WTC11 (cell line): Measurements from ENCODE around the gene FHIT. TPM values are rescaled to one million over a fixed set of nuclear protein-coding genes. Genes with fewer than 3 reads are reported as not detected.

ENCODE experiments used
- ATAC-seq: fragments of 200-7000 bp; cut with Tn5 transposase; 2 replicates; pipeline ENCODE4 v1.10.0; 2021; ENCODE audit warnings: mild to moderate bottlenecking, moderate library complexity
- CTCF ChIA-PET: fragments of 300-600 bp; sonication (Branson Sonifier 250); formaldehyde crosslinking; loops from one replicate; lab custom pipeline; 2021; ENCODE audit warnings: antibody characterized with exemption; lab: Charles Lee
- POLR2A ChIA-PET: fragments of 350-600 bp; sonication (Branson Sonifier 250); formaldehyde crosslinking; loops from one replicate; lab custom pipeline; 2021; ENCODE audit warnings: antibody characterized with exemption; lab: Charles Lee
- DNase-seq: peaks from one replicate; pipeline ENCODE4 v3.0.0; 2021; ENCODE audit warnings: low spot score
- H3K27ac Mint-ChIP-seq: 2 replicates; pipeline ENCODE4 v1.8.0; 2021; ENCODE audit warnings: mixed read lengths
- H3K27me3 Mint-ChIP-seq: 2 replicates; pipeline ENCODE4 v1.8.0; 2021; ENCODE audit warnings: low read depth, mild to moderate bottlenecking, moderate library complexity, mixed read lengths
- H3K36me3 Mint-ChIP-seq: 2 replicates; pipeline ENCODE4 v1.8.0; 2021; ENCODE audit warnings: mixed read lengths
- H3K4me1 Mint-ChIP-seq: 2 replicates; pipeline ENCODE4 v1.8.0; 2022; ENCODE audit warnings: mixed read lengths
- H3K4me3 Mint-ChIP-seq: 2 replicates; pipeline ENCODE4 v1.8.0; 2021; ENCODE audit warnings: mild to moderate bottlenecking, moderate library complexity, mixed read lengths
- H3K9me3 Mint-ChIP-seq: 2 replicates; pipeline ENCODE4 v1.8.0; 2021; ENCODE audit warnings: mixed read lengths
- CREB1 ChIP-seq: sonication (generic); formaldehyde crosslinking; IDR thresholded peaks from 2 replicates; pipeline ENCODE4 v1.8.0; 2023; ENCODE audit warnings: mild to moderate bottlenecking, missing genetic modification reagents
- ELF4 ChIP-seq: sonication (generic); formaldehyde crosslinking; IDR thresholded peaks from 2 replicates; pipeline ENCODE4 v1.8.1; 2022; ENCODE audit warnings: low read depth, mild to moderate bottlenecking, moderate library complexity, missing genetic modification reagents
- ESRRA ChIP-seq: sonication (generic); formaldehyde crosslinking; IDR thresholded peaks from 2 replicates; pipeline ENCODE4 v1.8.1; 2022; ENCODE audit warnings: mild to moderate bottlenecking, missing genetic modification reagents, borderline replicate concordance
- GRHL2 ChIP-seq: fragments of 250-450 bp; sonication (Bioruptor Pico); IDR thresholded peaks from 2 replicates; pipeline ENCODE4 v1.8.0; 2022; ENCODE audit warnings: mild to moderate bottlenecking, moderate library complexity; ENCODE audit not compliant: insufficient replicate concordance, severe bottlenecking
- GTF2I ChIP-seq: fragments of 250-450 bp; sonication (Bioruptor Pico); conservative IDR thresholded peaks from 2 replicates; pipeline ENCODE4 v1.4.0; 2021; ENCODE audit warnings: mild to moderate bottlenecking
- HMGA2 ChIP-seq: fragments of 250-450 bp; sonication (Bioruptor Pico); IDR thresholded peaks from 2 replicates; pipeline ENCODE4 v1.4.0; 2021; ENCODE audit warnings: mild to moderate bottlenecking, moderate library complexity
- NFE2L1 ChIP-seq: sonication (generic); formaldehyde crosslinking; IDR thresholded peaks from 2 replicates; pipeline ENCODE4 v1.8.1; 2023; ENCODE audit warnings: missing genetic modification reagents
- NR1H2 ChIP-seq: sonication (generic); formaldehyde crosslinking; IDR thresholded peaks from 2 replicates; pipeline ENCODE4 v1.9.0; 2021; ENCODE audit warnings: mild to moderate bottlenecking, moderate library complexity, missing genetic modification reagents
- RELA ChIP-seq: sonication (generic); formaldehyde crosslinking; IDR thresholded peaks from 2 replicates; pipeline ENCODE4 v1.8.1; 2022; ENCODE audit warnings: missing genetic modification reagents, mild to moderate bottlenecking, borderline replicate concordance
- SMAD3 ChIP-seq: sonication (generic); formaldehyde crosslinking; IDR thresholded peaks from 2 replicates; pipeline ENCODE4 v1.8.0; 2022; ENCODE audit warnings: missing genetic modification reagents, mild to moderate bottlenecking, borderline replicate concordance
- SP1 ChIP-seq: sonication (generic); formaldehyde crosslinking; conservative IDR thresholded peaks from 2 replicates; pipeline ENCODE4 v1.8.1; 2022; ENCODE audit warnings: missing genetic modification reagents
- ZBTB21 ChIP-seq: sonication (generic); formaldehyde crosslinking; IDR thresholded peaks from 2 replicates; pipeline ENCODE4 v1.8.1; 2023; ENCODE audit warnings: mild to moderate bottlenecking, missing genetic modification reagents, borderline replicate concordance
- ZNF138 ChIP-seq: sonication (generic); formaldehyde crosslinking; conservative IDR thresholded peaks from 2 replicates; pipeline ENCODE4 v1.8.1; 2022; ENCODE audit warnings: mild to moderate bottlenecking, moderate library complexity, missing genetic modification reagents
- ZNF423 ChIP-seq: fragments of 250-450 bp; sonication (Bioruptor Pico); IDR thresholded peaks from 2 replicates; pipeline ENCODE4 v2.1.2; 2022; ENCODE audit warnings: mild to moderate bottlenecking, moderate library complexity
- total RNA-seq: library from RNA; stranded (reverse); gene quantifications from 3 replicates; pipeline ENCODE4 v1.2.3, GENCODE V29; 2021
- TF ChIP-seq, protein P1 (sequence below): fragments of 200-600 bp; IDR thresholded peaks from 2 replicates; pipeline ENCODE4 v1.8.0; 2022; ENCODE audit warnings: antibody characterized with exemption
- TF ChIP-seq, protein P2 (sequence below): sonication (generic); formaldehyde crosslinking; IDR thresholded peaks from 2 replicates; pipeline ENCODE4 v1.8.0; 2022; ENCODE audit warnings: mild to moderate bottlenecking, missing genetic modification reagents
- TF ChIP-seq, protein P3 (sequence below): sonication (generic); formaldehyde crosslinking; conservative IDR thresholded peaks from 2 replicates; pipeline ENCODE4 v1.8.1; 2023; ENCODE audit warnings: mild to moderate bottlenecking, low read depth, missing genetic modification reagents, moderate library complexity
- TF ChIP-seq, protein P4 (sequence below): fragments of 250-450 bp; sonication (Bioruptor Pico); conservative IDR thresholded peaks from 2 replicates; pipeline ENCODE4 v1.9.0; 2021; ENCODE audit warnings: mild to moderate bottlenecking
- TF ChIP-seq, protein P5 (sequence below): sonication (generic); formaldehyde crosslinking; IDR thresholded peaks from 2 replicates; pipeline ENCODE4 v1.8.1; 2023; ENCODE audit warnings: mild to moderate bottlenecking, moderate library complexity, missing genetic modification reagents

FHIT gene
- total RNA-seq, 1 experiment from 2014 or later, result 2.6 TPM

DNA sequence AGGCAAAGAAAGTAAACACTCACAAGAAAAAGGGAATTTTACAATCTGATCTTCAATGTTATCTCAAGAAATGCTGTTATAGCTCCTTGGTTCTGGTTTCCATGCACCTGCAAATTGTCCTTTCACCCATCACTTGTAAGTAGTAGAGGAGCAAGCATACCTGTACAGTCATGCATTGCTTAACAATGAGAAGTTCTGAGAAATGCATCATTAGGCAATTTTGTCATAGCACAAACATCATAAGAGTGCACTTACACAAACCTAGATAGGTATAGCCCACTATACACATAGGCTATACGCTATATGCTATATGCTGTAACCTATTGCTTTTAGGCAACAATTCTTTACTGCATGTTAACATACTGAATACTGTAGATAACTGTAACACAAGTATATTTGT lies 672.3 kb downstream of the FHIT start:
- POLR2A ChIA-PET, result no interaction called here
- Mint-ChIP-seq H3K36me3 (no peaks in the 10 kb centered on the region), H3K9me3 (no peaks in the 10 kb centered on the region), H3K4me3 (no peak overlapping the region), H3K27me3 (no peaks in the 10 kb centered on the region), H3K27ac (no peak overlapping the region), H3K4me1 (peaks cover 50% of the 10 kb centered on the region)
- TF ChIP-seq HMGA2 (CRISPR knock-in tag) (no peak), ZNF138 (CRISPR knock-in tag) (no peak), ESRRA (no peak), RELA (no peak), GRHL2 (CRISPR knock-in tag) (no peak), SP1 (CRISPR knock-in tag) (no peak), GTF2I (no peak), NFE2L1 (no peak), NR1H2 (CRISPR knock-in tag) (no peak), ZBTB21 (CRISPR knock-in tag) (no peak), CREB1 (no peak), ZNF423 (CRISPR knock-in tag) (no peak), ELF4 (CRISPR knock-in tag) (no peak), SMAD3 (CRISPR knock-in tag) (no peak)
- TF ChIP-seq, protein P1, sequence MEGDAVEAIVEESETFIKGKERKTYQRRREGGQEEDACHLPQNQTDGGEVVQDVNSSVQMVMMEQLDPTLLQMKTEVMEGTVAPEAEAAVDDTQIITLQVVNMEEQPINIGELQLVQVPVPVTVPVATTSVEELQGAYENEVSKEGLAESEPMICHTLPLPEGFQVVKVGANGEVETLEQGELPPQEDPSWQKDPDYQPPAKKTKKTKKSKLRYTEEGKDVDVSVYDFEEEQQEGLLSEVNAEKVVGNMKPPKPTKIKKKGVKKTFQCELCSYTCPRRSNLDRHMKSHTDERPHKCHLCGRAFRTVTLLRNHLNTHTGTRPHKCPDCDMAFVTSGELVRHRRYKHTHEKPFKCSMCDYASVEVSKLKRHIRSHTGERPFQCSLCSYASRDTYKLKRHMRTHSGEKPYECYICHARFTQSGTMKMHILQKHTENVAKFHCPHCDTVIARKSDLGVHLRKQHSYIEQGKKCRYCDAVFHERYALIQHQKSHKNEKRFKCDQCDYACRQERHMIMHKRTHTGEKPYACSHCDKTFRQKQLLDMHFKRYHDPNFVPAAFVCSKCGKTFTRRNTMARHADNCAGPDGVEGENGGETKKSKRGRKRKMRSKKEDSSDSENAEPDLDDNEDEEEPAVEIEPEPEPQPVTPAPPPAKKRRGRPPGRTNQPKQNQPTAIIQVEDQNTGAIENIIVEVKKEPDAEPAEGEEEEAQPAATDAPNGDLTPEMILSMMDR, result no peak
- TF ChIP-seq, protein P2, sequence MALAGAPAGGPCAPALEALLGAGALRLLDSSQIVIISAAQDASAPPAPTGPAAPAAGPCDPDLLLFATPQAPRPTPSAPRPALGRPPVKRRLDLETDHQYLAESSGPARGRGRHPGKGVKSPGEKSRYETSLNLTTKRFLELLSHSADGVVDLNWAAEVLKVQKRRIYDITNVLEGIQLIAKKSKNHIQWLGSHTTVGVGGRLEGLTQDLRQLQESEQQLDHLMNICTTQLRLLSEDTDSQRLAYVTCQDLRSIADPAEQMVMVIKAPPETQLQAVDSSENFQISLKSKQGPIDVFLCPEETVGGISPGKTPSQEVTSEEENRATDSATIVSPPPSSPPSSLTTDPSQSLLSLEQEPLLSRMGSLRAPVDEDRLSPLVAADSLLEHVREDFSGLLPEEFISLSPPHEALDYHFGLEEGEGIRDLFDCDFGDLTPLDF, result no peak
- TF ChIP-seq, protein P3, sequence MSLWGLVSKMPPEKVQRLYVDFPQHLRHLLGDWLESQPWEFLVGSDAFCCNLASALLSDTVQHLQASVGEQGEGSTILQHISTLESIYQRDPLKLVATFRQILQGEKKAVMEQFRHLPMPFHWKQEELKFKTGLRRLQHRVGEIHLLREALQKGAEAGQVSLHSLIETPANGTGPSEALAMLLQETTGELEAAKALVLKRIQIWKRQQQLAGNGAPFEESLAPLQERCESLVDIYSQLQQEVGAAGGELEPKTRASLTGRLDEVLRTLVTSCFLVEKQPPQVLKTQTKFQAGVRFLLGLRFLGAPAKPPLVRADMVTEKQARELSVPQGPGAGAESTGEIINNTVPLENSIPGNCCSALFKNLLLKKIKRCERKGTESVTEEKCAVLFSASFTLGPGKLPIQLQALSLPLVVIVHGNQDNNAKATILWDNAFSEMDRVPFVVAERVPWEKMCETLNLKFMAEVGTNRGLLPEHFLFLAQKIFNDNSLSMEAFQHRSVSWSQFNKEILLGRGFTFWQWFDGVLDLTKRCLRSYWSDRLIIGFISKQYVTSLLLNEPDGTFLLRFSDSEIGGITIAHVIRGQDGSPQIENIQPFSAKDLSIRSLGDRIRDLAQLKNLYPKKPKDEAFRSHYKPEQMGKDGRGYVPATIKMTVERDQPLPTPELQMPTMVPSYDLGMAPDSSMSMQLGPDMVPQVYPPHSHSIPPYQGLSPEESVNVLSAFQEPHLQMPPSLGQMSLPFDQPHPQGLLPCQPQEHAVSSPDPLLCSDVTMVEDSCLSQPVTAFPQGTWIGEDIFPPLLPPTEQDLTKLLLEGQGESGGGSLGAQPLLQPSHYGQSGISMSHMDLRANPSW (CRISPR knock-in tag), result no peak
- TF ChIP-seq, protein P4, sequence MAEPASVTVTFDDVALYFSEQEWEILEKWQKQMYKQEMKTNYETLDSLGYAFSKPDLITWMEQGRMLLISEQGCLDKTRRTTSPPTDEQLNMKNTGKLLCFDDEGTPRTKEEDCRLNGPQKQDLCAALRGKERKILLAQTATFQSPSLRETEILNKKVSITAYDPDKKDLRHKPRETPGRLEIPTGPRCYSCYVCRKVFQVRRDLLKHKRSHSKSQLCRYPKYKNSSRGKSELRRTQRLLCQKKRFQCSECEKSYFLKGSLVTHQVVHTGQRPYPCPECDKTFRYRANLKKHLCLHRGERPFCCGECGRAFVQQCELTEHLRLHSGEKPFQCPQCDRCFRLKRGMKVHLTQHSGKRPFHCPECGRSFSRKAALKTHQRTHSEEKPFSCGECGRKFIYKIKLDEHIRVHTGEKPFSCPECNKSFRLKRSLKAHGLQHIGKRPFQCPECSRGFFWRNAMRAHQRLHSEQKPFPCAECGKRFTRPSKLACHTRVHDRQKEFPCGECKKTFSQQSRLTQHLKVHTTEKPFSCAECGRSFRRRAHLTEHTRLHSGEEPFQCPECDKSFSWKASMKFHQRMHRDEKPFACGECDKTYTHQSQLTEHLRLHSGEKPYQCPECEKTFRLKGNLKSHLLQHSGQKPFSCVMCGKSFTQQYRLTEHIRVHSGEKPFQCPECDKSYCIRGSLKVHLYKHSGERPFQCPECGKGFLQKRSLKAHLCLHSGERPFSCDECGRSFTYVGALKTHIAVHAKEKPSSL (CRISPR knock-in tag), result no peak
- TF ChIP-seq, protein P5, sequence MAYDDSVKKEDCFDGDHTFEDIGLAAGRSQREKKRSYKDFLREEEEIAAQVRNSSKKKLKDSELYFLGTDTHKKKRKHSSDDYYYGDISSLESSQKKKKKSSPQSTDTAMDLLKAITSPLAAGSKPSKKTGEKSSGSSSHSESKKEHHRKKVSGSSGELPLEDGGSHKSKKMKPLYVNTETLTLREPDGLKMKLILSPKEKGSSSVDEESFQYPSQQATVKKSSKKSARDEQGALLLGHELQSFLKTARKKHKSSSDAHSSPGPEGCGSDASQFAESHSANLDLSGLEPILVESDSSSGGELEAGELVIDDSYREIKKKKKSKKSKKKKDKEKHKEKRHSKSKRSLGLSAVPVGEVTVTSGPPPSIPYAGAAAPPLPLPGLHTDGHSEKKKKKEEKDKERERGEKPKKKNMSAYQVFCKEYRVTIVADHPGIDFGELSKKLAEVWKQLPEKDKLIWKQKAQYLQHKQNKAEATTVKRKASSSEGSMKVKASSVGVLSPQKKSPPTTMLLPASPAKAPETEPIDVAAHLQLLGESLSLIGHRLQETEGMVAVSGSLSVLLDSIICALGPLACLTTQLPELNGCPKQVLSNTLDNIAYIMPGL (CRISPR knock-in tag), result no peak
- ATAC-seq (no peak), DNase-seq (no peak)
- CTCF ChIA-PET, result no interaction called here
